AG04450 (cell line): Measurements from ENCODE around the gene PLEKHA8. TPM values are rescaled to one million over a fixed set of nuclear protein-coding genes. Genes with fewer than 3 reads are reported as not detected.

Experiments used
- CTCF ChIA-PET: fragments of 300-600, 350-600 bp; formaldehyde crosslinking; extraction: SDS; loops from one replicate; lab custom pipeline; 2022; ENCODE audit warnings: antibody characterized with exemption, inconsistent platforms; lab: Charles Lee
- POLR2A ChIA-PET: fragments of 350-600 bp; formaldehyde crosslinking; extraction: SDS; loops from one replicate; lab custom pipeline; 2021; ENCODE audit warnings: antibody characterized with exemption, inconsistent platforms; lab: Yijun Ruan, JAX
- DNase-seq: peaks from one replicate; pipeline ENCODE4 v3.0.0-alpha.2; 2011; ENCODE audit warnings: low read depth, low spot score
- H3K27ac ChIP-seq: one replicate; pipeline ENCODE4 v1.5.1; 2012; ENCODE audit warnings: low read depth, low read length, control low read depth
- H3K27me3 ChIP-seq: one replicate; pipeline ENCODE4 v1.6.0; 2012; ENCODE audit warnings: low read length; ENCODE audit not compliant: control insufficient read depth, insufficient read depth
- H3K4me3 ChIP-seq: 2 replicates; pipeline ENCODE4 v1.5.1; 2011; ENCODE audit warnings: mild to moderate bottlenecking, low read depth, low read length, control low read depth
- H3K9me3 ChIP-seq: 2 replicates; pipeline ENCODE4 v1.5.1; 2012; ENCODE audit warnings: low read length; ENCODE audit not compliant: control insufficient read depth, insufficient read depth
- polyA plus RNA-seq: library from polyadenylated mRNA; depleted of rRNA; stranded (reverse); fragments of >200 nt; gene quantifications from 2 replicates; pipeline ENCODE4 v1.2.3, GENCODE V29; 2011
- TF ChIP-seq, protein P1 (sequence below): IDR thresholded peaks from 2 replicates; pipeline ENCODE4 v1.5.1; 2011; ENCODE audit warnings: low read depth, low read length, control low read depth, inconsistent platforms

Gene PLEKHA8
- polyA plus RNA-seq, 1 experiment: 12.6 TPM

DNA sequence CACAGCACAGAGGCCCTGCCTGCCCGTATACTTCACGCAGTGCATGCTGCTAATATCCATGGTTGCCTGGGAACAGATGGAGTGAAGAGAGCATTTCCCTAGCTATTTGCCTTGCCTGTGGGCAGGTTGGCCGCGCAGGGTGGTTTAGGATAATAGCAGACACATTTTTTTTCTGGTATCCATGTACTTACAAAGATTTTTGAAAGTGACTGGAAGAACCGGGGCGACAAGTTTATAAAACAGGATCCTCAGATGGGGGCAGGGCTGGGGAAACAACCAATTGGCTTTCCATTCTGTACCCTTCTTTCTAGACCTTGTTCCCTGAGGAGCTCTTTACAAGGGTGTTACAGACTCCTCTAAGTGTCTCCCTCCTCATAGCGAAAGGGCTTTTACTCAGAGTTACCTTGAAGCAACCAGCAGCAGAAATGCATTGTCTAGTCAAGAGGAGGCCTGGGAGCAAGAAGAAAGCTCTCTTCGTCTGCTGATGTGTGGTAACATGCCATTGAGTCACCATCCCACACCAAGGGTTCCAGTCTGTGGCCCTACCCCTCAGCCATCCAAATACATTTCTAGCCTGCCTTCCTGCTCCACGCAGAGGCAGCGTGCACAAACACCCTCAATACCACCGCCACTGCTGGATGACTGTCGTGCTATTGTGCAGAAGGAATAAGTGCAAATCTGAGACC, 138.1 kb downstream of the PLEKHA8 start:
- ChIA-PET POLR2A (no interaction called here), CTCF (no interaction called here)
- no peaks in the 10 kb centered on the region for H3K9me3 ChIP-seq
- no peak overlapping the region for H3K4me3 ChIP-seq
- H3K27me3 ChIP-seq: no peaks in the 10 kb centered on the region
- no peak for DNase-seq
- TF ChIP-seq, protein P1, sequence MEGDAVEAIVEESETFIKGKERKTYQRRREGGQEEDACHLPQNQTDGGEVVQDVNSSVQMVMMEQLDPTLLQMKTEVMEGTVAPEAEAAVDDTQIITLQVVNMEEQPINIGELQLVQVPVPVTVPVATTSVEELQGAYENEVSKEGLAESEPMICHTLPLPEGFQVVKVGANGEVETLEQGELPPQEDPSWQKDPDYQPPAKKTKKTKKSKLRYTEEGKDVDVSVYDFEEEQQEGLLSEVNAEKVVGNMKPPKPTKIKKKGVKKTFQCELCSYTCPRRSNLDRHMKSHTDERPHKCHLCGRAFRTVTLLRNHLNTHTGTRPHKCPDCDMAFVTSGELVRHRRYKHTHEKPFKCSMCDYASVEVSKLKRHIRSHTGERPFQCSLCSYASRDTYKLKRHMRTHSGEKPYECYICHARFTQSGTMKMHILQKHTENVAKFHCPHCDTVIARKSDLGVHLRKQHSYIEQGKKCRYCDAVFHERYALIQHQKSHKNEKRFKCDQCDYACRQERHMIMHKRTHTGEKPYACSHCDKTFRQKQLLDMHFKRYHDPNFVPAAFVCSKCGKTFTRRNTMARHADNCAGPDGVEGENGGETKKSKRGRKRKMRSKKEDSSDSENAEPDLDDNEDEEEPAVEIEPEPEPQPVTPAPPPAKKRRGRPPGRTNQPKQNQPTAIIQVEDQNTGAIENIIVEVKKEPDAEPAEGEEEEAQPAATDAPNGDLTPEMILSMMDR: no peak
- H3K27ac ChIP-seq: no peak overlapping the region

DNA sequence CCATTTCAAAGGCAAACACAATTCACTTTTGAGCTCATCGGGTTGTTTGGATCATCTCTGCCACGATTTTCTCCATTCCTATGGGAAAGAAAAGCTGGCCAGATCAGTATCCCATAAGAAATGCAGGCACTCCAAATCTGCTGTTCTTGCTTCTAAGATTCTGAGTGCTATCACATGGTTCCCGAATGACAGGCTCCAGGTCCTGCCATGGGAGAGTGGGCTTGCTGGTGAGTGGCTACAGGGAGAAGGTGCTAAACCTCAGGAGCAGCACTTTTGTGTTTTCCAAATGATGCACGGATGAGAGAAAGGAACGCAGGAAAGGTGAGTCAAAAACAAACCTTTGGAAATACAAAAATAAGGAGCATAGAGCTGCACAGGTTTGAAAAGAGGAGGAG, 138.6 kb downstream of the PLEKHA8 start:
- POLR2A ChIA-PET: no interaction called here
- Histone ChIP-seq H3K27ac (no peak overlapping the region), H3K27me3 (no peaks in the 10 kb centered on the region), H3K4me3 (no peak overlapping the region), H3K9me3 (no peaks in the 10 kb centered on the region)
- CTCF ChIA-PET: no interaction called here
- no peak for DNase-seq
- TF ChIP-seq, protein P1: no peak

DNA sequence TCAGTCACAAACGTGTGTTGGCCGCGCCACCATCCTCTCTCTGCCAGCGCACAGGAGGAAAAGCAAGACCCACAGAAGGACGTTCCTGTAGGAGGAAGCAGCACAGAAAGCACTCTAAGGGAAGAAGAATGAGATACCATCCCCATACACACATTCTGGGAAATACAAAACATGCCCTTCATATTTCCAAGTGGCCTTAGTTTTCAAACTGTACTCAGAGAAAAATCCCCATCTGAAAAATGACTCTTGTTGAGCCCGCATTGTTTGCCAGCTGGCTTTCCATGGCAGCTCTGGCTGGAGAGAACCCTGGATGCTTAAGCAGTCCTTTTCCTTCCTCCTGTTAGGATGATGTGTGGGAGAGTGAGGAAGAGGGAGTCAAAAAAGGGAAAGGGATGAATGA, 139.7 kb downstream of the PLEKHA8 start:
- DNase-seq: no peak
- Histone ChIP-seq H3K4me3 (no peak overlapping the region), H3K27me3 (no peaks in the 10 kb centered on the region), H3K9me3 (no peaks in the 10 kb centered on the region), H3K27ac (no peak overlapping the region)
- TF ChIP-seq, protein P1: no peak
- CTCF ChIA-PET: no interaction called here
- POLR2A ChIA-PET: no interaction called here

DNA sequence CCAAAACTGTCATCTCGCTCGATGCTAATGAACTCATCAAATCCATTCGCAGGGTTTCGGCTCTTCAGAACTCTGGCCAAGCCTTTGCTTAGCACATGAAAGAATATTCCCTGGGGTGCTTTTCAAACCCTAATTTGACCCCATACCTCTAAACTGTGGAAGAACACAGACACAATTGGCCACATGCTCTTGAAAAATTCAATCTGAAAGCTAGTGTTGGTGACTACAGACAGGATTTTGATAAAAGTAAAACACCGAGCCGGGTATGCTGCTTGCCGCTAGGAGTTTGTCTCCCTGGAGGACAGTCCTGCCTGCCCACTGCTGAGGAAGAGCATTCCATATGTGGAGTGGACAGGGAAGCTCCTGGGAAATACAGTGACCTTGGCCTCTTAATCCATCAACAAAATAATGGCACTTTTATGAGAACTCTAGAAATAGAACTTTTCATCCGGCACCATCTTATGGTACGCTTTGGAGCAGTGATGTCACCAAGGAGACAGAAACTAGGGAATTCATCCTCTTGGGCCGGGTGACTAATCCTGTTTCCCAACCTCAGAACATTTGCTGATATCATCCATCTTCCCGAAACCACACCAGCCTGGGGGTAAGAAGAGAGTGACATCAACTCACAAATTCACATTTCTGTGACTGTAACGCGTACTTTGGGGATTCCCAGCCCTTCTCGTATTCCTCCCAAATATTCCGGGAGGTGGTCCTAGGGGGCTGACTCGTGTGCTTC, 140.8 kb downstream of the PLEKHA8 start:
- CTCF ChIA-PET: interaction anchor here (1.4 kb wide), 1 partner anchor 300 kb away, joined by 6 read pairs; no protein-coding TSS in a partner anchor
- TF ChIP-seq, protein P1: no peak
- H3K9me3 ChIP-seq: no peaks in the 10 kb centered on the region
- no peak overlapping the region for H3K4me3 ChIP-seq
- no peaks in the 10 kb centered on the region for H3K27me3 ChIP-seq
- POLR2A ChIA-PET: no interaction called here
- no peak overlapping the region for H3K27ac ChIP-seq
- DNase-seq: peak; percentile 48

DNA sequence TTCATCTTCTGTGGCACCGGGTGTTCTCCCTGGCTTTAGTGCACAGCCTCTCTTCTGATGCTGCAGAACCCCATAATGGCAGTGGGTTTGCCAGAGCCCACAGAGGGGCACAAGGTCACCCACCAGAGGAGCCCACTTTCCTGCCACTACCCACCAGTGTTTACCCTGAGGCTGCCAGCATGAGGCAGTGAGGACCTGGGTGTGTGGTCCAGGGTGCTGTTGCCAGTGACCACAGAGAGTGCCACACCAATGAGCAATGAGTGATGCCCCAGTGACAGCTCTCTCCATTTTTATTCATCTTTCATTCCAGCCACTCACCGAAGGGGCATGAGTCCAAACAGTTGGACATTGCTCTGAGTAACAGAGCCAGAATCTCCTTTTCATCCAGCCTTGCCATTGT, 141.4 kb downstream of the PLEKHA8 start:
- ChIA-PET POLR2A (no interaction called here), CTCF (interaction anchor here (1.4 kb wide), 1 partner anchor 300 kb away, joined by 6 read pairs; no protein-coding TSS in a partner anchor)
- DNase-seq: no peak
- TF ChIP-seq, protein P1: no peak
- H3K4me3 ChIP-seq: no peak overlapping the region
- no peak overlapping the region for H3K27ac ChIP-seq
- H3K27me3 ChIP-seq: no peaks in the 10 kb centered on the region
- H3K9me3 ChIP-seq: no peaks in the 10 kb centered on the region
